IPS-NIHi11 (cell line): ENCODE results near the gene GGT6.
A peak's percentile ranks its signal among the peaks of the same experiment; 100 is the strongest.
"Not testable (repeated sequence)": the region's sequence is repeated elsewhere in the genome, so short reads cannot be mapped to it uniquely, and the experiment has no call there.

ENCODE experiments used
- DNase-seq: peaks from one replicate; pipeline ENCODE4 v3.0.0; 2012; ENCODE audit warnings: mixed read lengths, low spot score

GGT6 gene

GRCh38 chr17:4592240-4593005, 32.0 kb upstream of the GGT6 start:
- DNase-seq, result no peak

DNA sequence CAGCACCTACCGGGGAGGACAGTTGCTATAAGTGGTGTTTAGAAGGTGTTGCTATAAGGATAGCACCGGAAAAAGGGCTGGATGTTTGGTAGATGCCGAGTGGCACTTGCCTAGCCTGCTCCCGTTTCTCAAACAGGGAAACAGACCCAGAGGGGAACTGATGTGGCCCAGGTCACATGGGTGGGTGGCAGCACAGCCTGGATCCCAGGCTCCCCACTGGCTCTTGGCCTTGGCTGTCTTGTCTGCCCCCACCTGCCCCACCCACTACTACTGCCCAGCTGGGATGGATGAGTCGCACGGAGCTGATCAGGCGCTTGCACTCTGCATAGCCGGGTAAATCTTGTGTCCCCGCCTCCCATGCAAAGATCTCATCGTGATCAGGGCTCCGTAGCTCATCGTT, 31.2 kb upstream of the GGT6 start:
- no peak for DNase-seq

DNA sequence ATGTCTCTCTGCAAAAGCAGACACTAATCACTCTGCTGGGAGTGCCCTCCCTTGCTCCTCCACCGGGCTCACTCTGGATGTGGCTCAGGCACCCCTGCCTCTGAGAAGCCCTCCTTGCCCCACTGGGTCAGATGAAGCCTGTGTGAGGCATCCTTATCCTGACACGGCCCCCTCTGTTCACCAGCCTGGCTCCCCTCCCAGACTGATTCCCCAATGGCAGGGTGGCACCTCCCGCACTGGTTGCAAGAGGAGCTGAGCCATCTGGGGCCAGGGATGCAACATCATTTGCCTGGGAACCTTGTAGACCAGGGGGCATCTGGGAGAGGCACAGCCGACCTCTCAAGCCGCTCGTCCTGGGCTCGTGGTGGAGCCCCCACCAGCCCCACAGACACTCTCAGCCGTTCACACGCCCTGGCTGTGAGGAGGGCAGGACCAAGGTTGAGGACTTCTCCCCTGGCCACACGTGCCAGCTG, 30.6 kb upstream of the GGT6 start:
- DNase-seq, result no peak

GRCh38 chr17:4590042-4590441, 29.7 kb upstream of the GGT6 start:
- not testable (repeated sequence) for DNase-seq

DNA sequence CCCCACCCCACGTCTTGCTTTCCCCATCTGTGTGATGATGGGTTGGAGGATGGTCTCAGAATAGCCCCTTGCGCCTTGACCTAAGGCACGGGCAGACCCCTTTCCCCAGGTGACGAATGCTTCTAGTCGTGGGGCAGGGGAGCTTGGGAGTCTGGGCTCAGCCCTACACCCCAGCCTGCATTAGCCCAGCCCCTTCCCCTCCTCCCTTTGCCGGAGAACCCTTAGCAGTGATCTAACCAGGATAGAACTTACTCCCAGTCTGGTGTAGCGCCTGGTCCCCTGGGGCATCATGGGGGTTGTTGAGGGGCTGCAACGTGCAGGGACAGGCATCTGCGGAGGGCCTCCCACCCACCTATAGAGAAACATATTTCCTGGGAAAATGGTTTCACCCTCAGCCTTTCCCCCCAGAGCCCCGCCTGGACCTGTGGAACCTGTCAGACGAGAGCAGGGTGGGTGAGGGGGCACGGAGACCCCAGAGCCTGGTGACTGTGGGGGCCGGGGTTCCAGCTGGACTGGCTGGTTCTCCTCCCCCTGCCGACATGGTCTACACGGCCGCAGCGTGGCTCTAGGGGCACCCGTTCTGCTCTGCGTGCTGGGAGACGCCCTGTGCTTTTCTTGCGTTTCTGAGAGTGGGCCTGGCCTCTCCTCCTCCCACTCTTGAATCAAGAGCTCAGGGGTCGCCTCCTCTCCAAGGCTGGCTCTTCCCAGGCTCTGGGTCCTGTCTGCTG, 28.7 kb upstream of the GGT6 start:
- no peak for DNase-seq

- no peak for DNase-seq
These were observed 28.0 kb upstream of the GGT6 start for GRCh38 chr17:4588391-4588790.

DNA sequence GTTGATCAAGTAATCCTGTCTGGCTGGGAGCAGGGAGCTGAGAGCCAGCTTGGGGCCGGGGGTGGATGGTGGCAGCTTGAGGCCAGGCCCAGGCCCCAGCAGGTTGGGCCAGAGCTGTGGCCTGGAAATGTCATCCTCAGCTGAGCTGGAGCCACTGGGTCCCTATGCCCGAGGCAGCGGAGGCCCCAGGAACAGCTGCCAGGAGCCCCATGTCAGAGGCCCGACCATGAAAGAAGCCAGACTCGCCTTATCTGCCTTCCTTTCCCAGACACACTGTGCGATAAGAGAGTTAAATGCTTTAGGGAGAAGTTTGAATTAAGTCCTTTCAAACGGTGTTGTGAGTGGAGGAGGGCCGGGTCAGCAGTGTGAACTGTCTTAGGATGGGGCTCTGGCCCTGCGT, 27.4 kb upstream of the GGT6 start:
- DNase-seq, result no peak

DNA sequence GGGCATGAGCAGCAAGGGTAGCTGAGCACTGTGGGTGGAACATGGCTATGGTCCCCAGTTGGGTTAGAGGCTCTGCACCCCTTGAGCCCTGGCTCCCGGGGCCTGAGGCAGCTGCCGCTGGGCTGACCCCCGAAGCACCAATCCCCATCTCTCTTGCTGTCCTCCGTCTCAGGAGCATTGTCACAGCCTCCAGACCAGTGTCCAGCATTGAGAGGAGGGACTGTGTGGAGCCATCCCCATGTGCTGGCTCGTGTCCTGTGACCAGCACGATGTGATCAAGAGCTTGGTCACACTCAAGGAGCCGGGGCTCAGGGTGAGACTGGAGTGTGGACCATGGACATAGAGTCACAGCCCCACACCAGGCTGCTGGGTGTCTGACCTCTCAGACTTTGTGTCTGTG, 26.8 kb upstream of the GGT6 start:
- no peak for DNase-seq

GRCh38 chr17:4586043-4586442, 25.7 kb upstream of the GGT6 start:
- no peak for DNase-seq

DNA sequence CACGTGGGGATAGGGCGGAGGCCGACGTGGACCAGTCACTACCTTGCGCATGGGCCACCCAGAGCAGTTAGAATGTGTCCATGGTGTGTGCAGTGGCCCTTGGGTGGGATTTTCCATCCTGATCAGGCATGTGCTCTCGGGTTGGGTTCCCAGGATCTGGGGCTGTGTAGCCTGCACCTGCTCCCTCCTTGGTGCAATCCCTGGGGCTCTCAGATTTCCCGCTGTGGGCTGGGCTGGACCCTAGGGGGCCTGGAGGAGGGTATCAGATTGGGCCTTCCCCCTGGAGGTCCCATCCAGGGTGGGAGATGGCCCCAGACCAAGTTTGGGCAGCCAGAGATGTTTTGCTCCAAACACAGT, 25.2 kb upstream of the GGT6 start:
- no peak for DNase-seq

DNA sequence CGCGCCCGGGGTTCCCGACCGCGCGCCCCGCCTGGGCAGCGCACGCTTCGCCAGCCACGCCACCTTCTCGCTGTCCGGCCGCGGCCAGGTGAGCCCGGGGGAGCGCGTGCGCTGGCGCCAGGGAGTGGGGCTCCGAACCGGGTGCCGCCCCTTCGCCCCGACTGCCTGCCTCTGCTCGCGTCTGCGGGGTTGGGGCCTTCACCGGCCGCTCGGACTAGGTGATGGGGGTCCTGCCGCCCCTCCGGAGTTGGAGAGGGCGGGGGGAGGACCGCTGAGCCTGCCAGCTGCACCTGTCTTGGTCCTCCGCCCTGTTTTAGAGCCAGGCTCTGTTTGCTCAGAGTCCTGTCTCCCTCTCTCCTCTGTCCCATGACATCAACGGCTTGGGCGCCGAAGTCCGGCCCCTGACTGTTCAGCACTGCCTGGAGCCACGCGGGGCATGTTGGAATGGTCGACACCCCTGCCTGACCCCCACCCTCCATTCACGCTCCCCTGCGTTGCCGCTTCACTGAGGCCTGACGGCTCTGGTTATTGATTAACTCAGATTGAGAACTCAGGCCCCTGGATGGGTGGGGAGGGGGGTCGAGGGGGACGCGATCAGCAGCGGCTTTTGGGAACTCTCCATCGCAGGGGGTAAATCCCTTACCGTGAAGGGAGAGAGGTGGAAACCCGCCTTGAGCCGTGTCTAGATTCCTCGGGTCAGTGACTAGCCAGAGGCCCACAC, 24.7 kb upstream of the GGT6 start:
- DNase-seq, result no peak

DNA sequence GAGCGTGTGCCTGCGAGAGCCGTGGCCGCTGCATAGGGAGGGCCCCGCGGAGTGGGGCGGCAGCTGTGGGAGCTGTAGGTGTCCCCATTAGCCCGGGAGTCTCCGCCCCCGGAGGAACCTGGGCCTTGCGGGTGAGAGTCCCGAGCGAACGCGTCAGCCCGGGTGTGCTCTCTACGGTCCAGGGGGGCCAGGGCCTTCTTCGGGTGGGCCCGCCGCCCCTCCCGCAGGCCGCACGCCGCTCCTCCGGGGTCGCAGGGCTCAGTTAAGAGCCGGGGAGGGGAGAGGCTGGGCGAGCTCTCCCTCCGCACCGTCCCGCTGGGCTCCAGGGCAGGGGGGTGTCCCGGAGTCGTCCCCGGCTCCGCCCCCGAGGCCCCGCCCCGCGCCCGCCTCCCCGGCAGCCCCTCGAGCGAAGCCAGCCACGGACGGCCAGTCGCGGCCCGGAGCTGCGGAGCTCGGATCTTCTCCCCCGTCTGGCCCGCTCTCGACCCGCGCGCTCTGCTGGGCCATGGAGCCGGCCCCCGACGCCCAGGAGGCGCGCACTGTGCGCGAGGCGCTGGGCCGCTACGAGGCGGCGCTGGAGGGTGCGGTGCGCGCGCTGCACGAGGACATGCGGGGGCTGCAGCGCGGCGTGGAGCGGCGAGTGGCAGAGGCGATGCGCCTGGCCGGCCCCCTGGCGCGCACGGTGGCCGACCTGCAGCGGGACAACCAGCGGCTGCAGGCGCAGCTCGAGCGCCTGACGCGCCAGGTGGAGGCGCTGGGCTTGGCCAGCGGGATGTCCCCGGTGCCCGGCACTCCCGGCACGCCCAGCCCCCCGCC, 23.9 kb upstream of the GGT6 start, which contains the start of gene SMTNL2:
Gene SMTNL2, plus strand, starts transcription at position 429 of the 816 bp plus-strand sequence. Its CDS starts 77 bp downstream, at position 506.
- peak; percentile 84 for DNase-seq

DNA sequence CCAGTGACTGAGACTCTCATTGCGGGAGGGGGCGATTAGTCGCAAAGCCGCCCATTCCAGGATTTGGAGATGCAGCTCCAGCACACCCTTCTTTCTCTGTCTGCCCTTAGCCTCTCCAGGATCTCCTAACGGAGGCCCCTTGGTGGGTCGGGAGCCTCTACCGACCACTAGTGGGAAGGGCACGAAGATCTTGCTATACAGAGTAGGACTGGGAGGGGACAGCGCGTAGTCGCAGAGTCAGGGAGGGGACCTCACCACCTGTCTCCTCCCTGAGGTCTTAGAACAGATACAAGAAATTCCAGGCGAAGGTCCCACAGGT, 23.4 kb upstream of the GGT6 start:
- DNase-seq, result peak; percentile 65

DNA sequence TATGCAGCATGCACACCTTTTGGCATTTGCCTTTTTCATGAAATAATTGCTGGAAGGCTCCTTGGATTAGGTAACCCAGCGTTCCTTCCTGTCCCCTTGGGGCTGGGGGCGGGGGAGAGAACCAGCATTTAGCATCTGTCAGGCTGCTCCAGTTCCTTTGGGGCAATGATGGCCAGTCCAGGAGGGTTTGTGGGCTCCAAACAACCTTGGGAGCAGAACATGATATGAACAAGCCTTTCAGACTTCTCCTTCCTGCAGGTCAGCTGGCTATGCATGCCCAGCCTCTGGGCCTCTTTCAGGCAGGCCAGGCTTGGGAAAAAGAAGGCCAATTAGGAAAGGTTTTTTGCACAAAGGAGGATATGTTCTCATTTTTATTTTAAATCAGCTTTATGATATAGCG, 22.8 kb upstream of the GGT6 start:
- DNase-seq, result no peak

- DNase-seq, result no peak
These were observed 22.3 kb upstream of the GGT6 start for GRCh38 chr17:4582691-4583090.

DNA sequence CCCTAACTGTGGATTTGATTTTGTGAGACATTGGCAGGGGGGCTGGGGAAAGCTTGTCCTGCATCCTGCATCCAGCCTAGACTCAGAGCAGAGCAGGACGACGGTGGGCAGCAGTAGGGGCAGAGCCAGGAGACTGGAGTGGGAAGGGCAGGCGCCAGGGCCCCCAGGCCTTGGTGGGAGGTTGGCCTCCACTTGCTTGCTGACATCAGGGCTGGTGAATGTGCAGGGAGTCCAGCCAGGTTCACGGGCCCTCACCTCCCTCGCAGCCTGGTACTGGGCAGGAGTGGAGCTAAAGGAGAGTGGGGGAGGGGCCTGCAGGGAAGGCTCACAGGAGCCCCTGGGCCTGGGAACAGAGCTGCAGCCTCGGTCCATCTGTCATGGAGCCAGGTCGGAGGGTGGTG, 21.7 kb upstream of the GGT6 start:
- no peak for DNase-seq

DNA sequence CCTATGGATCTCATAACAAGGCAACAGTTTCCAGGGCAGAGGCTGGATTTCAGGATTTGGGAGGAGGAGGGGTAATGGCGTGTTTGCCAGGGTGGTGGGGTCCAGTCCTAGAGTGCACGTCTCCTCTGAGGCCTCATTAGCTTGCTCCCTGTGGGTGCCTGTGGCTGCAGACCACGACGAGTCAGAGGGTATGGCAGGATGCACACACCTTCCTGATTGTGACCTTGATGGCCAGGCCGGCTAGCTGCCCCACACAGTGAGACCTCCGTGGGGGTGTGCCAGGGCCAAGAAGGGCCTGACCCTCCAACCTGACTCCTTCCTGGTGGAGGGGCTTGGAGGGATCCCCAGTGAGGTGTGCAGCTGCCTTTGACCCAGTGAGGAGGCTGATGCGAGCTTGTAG, 19.9 kb upstream of the GGT6 start:
- DNase-seq, result no peak

DNA sequence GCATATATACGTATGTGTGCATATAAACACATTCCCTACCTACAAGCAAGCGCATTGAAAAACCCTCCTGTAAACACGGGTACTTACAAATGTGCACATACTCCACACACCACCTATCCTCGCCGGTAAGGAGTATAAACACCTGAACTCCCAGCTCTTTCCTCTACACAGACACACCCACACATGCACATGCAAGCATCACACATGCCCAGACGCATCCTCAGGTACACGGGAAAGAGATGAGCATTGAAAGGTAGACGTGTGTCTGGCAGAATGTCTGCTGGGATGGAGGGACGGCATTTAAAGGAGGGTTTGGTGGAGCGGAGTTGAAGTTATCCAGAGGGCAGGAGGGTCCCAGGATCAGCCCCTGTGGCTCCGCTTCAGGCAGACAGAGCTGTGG, 19.3 kb upstream of the GGT6 start:
- no peak for DNase-seq

- DNase-seq, result not testable (repeated sequence)
These were observed 18.0 kb upstream of the GGT6 start for GRCh38 chr17:4578349-4578748.

- DNase-seq, result no peak
These were observed 17.1 kb upstream of the GGT6 start for GRCh38 chr17:4577386-4577993.

DNA sequence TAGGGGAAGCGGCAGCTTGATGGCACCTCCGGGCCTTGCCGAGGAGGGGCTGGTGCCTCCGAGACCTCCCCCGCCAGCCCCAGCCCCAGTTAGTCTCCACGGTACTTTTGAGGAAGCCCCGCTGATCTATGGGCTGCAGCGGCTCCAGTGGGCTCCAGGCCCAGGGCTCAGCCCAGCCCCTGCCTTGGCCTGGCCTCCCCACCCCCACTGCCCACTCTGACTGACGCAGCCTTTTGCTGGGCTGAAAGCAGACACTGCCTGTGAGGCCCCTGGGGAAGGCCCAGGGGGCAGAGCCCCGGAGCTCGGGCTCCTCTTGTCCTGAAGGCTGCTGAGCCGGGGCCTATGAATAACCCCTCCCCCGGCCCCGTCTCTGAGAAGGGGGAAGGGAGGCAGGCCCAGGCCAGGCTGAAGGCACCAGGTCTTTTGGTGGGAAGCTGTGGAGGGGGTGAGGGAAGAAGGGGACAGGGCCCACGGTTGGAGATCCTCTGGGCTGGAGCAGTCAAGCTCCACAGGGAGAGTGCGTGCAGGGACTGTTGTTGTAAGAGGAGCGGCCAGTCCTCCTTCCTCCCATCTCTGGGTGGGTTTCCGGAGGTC, 16.4 kb upstream of the GGT6 start:
- peak; percentile 86 for DNase-seq
